GM21717 (cell line): ENCODE measurements around the gene CLOCK.

Source experiments
- ATAC-seq: cut with Tn5 transposase; IDR thresholded peaks from one replicate; pipeline ENCODE4 v1.9.1; 2021; ENCODE audit warnings: mild to moderate bottlenecking, moderate library complexity; ENCODE audit not compliant: unreplicated experiment

CLOCK gene

DNA sequence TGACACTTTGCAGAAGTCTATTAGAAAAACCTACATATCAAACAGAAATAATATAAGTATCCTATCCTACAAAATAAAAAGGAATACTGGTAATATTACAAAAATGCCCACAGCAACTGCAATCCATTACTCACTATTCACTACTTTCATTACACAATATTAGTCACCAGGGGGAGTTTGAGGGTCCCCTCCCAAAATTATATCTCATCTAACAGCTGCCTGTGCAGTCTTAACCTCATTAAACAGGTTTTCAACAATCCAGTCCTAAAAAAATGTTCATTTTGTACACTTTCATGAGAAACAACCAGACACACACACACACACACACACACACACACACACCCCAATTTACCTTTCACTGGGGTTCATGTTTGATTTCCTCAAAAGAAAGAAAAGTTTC, 2.9 kb downstream of the CLOCK start:
- ATAC-seq: no peak

DNA sequence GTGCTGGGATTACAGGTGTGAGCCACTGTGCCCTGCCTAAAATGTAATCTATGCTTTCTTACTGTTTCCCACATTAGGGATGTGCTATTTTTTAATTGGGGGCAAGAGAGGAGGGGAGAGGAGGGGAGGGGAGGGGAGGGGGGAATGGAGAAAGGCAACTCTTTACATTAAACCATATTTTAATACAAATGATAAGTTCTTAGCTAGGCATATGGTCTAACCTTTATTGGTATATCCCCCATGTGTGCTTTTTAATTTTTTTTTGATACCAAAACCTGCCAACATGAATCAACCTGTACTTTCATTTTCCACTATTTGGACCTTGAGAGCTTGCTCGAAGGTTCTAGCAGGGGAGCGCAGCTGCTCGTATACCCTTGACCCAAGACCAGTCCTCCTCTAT, 6.4 kb downstream of the CLOCK start:
- ATAC-seq: no peak

DNA sequence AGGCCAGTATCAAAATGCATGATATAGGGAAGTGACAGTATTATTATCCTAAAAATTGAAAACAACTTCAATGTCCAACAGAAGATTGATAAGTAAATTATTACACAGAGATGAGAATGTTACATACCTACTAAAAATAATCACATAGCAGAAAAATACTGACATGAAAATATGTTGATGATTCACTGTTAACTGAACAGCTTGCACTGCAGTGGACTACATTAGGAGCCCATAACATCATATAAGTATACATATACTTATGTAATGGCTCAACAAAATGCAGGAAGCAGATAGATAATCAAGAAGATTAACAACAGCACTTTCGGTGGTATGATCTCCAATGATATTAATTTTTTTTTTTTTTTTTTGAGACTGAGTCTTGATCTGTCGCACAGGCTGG, 7.1 kb downstream of the CLOCK start:
- ATAC-seq: no peak

DNA sequence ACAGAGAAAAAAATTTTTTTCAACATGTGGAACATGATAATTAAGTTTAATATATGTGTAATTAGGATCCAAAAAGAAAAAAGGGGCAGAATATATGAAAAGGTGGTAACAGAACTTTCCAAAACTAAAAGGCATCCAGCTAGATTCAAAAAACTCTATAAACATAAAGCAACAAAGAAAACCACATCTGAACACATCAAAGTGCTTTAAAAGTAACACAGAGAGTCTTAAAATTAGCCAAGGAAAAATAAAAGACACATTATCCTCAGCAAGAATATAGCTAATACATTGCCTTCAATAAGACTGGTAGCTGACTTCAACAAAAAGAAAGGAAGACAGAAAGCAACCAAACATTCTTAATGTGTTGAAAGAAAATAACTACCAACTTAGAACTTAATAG, 8.2 kb downstream of the CLOCK start:
- ATAC-seq: no peak

DNA sequence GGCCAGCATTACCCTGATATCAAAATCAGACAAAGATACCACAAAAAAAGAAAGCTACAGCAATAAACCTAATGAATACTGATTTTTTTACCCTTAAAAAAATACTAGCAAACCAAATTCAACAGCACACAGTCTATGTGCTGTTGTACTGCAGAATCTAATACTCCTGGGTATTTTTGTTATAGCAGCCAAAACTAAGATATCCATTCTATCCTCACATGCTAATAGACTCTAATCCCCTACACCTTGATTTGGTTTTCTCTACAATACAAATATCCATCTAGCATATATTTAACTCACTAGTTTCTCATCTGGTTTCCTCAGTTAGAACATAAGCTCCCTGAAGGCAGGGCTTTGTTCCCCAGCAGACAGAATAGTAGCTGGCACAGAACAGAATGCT, 12.4 kb downstream of the CLOCK start:
- no peak for ATAC-seq

DNA sequence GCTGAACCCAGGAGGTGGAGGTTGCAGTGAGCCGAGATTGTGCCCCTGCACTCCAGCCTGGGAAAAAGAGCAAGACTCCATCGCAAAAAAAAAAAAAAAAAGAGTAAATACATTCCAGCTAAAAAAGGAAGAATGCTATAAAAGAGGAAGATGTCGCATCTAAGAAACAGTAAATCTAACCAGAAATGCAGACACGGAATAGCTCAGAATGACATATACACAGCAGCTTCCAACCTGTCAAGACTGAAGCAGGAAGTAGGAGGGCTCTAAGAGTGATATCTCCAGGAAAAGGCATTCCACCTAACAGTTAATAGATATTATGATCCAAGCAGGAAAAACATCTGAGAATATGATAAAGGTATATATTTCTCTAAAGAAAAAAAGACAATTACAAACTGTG, 16.0 kb downstream of the CLOCK start:
- ATAC-seq: no peak

DNA sequence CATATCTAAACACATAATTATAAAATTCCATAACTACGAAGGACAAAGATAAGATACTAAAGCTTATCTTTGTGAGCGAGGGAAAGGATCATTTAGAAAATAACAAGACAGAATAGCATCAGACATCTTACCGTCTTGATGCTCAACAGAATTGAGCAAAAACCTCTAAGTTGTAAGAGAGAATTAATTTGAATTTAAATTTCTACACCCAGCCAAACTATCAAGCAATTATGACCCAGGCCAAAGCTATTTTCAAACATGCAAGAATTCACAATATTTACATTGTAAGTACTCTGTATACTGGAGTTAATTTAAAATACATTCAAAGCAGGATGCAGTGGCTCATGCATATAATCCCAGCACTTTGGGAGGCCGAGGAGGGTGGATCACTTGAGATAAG, 16.5 kb downstream of the CLOCK start:
- ATAC-seq: no peak

GRCh38 chr4:55528491-55528890, 18.2 kb downstream of the CLOCK start:
- no peak for ATAC-seq

DNA sequence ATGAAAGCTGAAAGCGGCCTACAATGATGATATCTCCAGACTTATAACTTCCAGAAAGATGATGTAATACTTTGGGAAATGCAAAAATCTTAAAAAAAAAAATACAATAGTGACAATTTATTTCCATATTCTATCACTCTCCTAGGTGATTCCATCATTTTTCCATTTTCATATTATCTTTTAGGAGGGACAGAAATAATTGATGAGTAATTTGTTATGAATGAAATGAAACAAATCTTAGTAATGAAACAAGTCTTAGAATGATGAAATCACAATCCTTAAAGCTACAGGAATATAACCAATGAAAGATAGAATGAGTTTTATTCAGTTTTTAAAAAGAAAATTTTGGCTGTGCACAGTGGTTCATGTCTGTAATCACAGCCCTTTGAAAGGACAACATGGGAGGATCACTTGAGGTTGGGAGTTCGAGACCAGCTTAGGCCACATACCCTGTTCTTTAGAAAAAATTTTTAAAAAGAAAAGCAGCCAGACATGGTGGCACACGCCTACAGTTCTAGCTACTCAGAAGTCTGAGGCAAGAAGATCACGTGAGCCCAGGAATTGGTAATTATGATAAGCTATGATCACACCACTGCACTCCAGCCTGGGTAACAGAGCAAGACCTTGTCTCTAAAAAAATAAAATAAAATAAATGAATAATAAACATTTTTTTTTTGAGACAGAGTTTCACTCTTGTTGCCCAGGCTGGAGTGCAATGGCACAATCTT, 21.7 kb downstream of the CLOCK start:
- ATAC-seq: no peak

DNA sequence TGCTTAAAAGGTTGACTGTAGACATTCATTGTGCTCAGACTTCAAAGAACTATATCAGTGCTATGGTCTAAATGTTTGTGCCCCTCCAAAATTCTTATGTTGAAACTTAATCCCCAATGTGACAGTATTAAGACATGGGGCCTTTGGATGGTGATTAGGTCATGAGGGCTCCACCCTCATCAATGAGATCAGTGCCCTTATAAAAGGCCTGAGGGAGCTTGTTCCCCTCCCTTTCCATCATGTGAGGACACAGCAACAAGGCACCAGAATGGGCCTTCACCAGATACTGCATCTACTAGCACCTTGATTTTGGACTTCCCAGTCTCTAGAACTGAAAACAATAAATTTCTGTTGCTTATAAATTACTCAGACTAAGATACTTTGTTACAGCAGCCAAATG, 28.3 kb downstream of the CLOCK start:
- ATAC-seq: no peak

GRCh38 chr4:55517526-55518229, 29.0 kb downstream of the CLOCK start:
- peak; percentile 79 for ATAC-seq

DNA sequence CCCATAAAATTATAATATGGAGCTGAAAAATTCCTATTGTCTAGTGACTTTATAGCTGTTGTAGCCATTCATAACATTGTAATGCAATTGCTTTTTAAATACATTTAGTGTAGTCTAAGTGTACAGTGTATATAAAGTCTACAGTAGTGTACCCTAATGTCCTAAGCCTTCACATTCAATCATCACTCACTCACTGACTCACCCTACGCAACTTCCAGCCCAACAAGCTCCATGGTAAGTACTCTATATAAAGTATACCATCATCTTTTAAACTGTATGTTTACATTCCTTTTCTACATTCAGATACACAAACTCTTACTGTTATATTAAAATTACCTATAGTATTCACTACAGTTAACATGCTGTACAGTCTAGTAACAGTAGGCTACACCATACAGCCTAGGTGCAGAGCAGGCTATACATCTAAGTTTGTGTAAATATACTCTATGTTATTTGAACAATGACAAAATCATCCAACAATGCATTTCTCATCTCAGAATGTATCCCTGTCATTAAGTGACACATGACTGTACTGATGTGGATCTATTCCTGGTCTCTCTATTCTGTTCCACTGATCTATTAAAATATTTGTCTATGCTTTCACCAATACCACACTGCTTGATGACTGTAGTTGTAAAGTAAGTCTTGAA, 33.7 kb downstream of the CLOCK start:
- no peak for ATAC-seq

DNA sequence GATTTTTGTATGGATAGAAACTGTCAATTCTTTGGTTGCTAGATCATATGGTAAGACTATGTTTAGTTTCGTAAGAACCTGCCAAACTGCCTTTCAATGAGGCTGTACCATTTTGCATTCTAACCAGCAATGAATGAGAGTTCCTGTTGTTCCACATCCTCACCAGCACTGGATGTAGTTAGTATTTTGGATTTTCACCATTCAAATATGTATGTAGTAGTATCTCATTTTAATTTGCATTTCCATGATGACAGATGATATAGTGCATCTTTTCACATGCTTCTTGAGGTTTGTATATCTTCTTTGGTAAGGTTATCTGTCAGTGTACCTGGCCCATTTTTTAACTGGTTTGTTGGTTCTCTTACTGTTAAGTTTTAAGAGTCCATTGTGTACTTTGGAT, 34.6 kb downstream of the CLOCK start:
- ATAC-seq: no peak

DNA sequence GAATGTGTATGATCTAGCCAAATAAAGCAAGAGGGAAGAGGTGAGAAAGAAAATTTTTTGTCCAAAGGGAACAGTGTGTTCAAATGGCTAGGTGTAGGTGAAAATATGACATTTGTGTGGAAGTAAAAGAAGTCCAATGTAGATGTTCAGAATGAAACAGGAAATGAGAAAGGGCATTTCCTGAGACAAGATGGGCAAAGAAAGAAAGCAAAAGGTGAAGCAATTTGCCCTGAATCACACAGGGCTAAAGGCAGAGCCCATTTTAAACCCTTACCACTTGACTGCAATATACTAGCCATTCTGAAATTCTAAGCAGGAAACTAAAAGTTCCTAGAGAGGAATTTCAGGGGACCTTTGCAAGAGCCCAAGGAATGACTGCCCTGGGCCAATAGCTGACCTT, 36.0 kb downstream of the CLOCK start:
- no peak for ATAC-seq

DNA sequence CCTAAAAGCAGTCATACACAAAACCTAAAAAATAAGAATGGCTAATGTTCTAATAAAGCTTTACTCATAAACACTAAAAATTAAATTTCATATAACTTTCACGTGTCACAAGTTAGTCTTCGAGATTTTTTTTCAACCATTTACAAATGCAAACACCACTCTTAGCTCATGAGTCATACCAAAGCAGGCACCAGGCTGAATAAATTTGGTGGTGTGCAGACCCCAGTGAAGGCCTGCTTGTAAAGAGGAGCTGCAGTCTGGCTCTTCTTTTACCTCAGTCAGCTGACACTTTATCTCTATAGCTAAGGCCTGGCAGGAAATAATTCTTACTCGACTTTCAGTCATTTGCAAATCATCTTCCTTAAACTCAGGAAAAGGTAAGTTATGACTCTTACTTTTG, 37.4 kb downstream of the CLOCK start:
- ATAC-seq: no peak

- no peak for ATAC-seq
These were observed 39.1 kb downstream of the CLOCK start for GRCh38 chr4:55507612-55508011.

DNA sequence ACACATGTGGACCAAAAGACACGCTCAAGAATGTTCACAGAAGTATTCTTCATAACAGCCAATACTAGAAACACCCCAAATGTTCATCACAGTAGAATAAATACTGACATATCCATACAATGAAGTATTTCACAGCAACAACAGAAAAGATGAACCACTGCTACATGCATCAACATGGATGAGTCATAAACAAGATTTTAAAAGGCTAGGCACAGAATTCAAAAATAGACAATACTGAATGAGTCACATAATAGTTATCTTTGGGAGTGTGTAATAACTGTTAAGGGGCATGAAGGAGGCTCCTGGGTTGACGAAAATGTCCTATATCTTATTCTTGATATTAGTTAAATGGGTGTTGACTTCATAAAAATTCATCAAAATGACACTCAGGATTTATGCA, 43.5 kb downstream of the CLOCK start:
- no peak for ATAC-seq

DNA sequence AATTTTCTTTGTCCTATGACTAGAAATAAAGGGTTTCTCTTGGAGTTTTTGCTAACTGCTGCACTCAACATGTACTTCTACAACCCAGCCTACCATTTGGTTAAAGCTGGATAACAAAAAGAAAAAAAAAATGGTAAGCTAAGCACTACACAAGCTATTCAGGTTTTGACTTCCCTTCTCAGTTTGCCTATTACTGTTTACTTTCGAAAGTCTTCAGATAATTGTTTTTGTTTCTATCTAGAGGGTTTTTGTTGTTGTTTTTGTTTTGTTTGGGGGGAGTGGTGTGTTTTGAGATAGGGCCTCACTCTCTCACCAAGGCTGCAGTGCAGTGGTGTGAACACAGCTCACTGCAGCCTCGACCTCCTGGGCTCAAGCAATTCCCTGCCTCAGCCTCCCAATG, 46.6 kb downstream of the CLOCK start:
- ATAC-seq: peak; percentile 86

GRCh38 chr4:55499495-55499894, 47.2 kb downstream of the CLOCK start:
- ATAC-seq: no peak

- ATAC-seq: no peak
These were observed 48.7 kb downstream of the CLOCK start for GRCh38 chr4:55498051-55498450.

- no peak for ATAC-seq
These were observed 55.2 kb downstream of the CLOCK start for GRCh38 chr4:55491486-55491885.

DNA sequence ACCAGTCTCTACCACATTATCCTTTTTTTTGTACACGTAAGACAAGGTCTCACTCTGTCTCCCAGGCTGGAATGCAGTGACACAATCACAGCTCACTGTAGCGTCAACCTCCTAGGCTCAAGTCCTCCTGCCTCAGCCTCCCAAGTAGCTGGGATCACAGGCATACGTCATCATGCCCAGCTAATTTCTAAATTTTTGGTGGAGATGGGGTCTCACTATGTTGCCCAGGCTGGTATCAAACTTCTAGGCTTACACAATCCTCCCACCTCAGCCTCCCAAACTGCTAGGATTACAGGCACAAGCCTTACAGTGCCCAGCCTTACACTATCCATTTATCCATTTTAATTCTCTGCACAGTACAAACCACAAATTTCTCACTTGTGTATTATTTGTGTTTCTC, 58.0 kb downstream of the CLOCK start:
- no peak for ATAC-seq
